Neural cell (in vitro differentiated cells): ENCODE results near the gene PVALEF.

ENCODE experiments used
- CTCF ChIP-seq: fragments of 450-650 bp; IDR thresholded peaks from 2 replicates; pipeline ENCODE4 v1.5.1; 2014; ENCODE audit warnings: antibody characterized with exemption, mild to moderate bottlenecking, moderate library complexity; ENCODE audit not compliant: poor library complexity, severe bottlenecking
- EZH2 ChIP-seq: fragments of 200-600, 300-800 bp; shearing (Covaris generic), sonication (generic); IDR thresholded peaks from 2 replicates; pipeline ENCODE4 v1.6.1; 2014; ENCODE audit warnings: antibody characterized with exemption, low read length, borderline replicate concordance, mild to moderate bottlenecking; ENCODE audit not compliant: insufficient read depth, poor library complexity, severe bottlenecking
- MXI1 ChIP-seq: fragments of 450-650 bp; conservative IDR thresholded peaks from 2 replicates; pipeline ENCODE4 v1.6.1; 2014; ENCODE audit warnings: antibody characterized with exemption, mild to moderate bottlenecking; ENCODE audit not compliant: poor library complexity, severe bottlenecking
- POLR2AphosphoS5 ChIP-seq: IDR thresholded peaks from 2 replicates; pipeline ENCODE4 v1.6.1; 2012
- RAD21 ChIP-seq: fragments of 450-650 bp; conservative IDR thresholded peaks from 2 replicates; pipeline ENCODE4 v1.6.1; 2014; ENCODE audit warnings: antibody characterized with exemption, mild to moderate bottlenecking, moderate library complexity
- REST ChIP-seq: IDR thresholded peaks from 2 replicates; pipeline ENCODE4 v1.6.1; 2012; ENCODE audit warnings: borderline replicate concordance
- SMC3 ChIP-seq: fragments of 450-650 bp; conservative IDR thresholded peaks from 2 replicates; pipeline ENCODE4 v1.6.1; 2014; ENCODE audit warnings: antibody characterized with exemption, mild to moderate bottlenecking, moderate library complexity; ENCODE audit not compliant: poor library complexity

GRCh38 chr17:81198826-81199481, 33.6 kb downstream of the PVALEF start:
- TF ChIP-seq CTCF (no peak), REST (no peak), MXI1 (no peak), EZH2 (no peak), SMC3 (no peak), POLR2AphosphoS5 (no peak), RAD21 (no peak)
